Hematopoietic multipotent progenitor cell treated with erythropoietin and hydrocortisone succinate and interleukin-3 and kit ligand, for 17 days (in vitro differentiated cells): ENCODE data around the gene TOP3B.

Source experiments
- DNase-seq: peaks from one replicate; pipeline ENCODE4 v3.0.0-alpha.2; 2015; ENCODE audit warnings: low spot score

TOP3B gene

GRCh38 chr22:22013559-22014284 lies 31.1 kb upstream of the TOP3B start:
- DNase-seq, result no peak

GRCh38 chr22:22011964-22012363 lies 29.4 kb upstream of the TOP3B start:
- no peak for DNase-seq

DNA sequence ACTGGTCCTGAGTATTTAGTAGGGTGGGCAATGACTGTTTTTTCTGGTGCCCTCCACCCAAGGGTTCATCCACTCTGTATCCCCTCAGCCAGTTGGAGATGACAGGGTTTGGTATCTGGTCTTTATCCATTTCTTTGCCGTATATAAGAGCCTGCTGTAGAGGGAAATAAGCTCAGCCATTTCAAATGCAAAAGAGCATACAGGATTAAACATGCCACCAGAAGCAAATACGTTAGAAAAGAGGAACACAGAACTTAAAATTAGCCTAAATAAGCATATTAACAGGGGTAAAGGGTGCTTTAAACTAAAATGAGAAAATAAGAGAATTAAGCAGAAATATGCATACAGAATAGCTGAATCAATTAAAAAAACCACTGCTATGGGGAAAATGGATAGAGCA lies 27.8 kb upstream of the TOP3B start:
- DNase-seq, result no peak

DNA sequence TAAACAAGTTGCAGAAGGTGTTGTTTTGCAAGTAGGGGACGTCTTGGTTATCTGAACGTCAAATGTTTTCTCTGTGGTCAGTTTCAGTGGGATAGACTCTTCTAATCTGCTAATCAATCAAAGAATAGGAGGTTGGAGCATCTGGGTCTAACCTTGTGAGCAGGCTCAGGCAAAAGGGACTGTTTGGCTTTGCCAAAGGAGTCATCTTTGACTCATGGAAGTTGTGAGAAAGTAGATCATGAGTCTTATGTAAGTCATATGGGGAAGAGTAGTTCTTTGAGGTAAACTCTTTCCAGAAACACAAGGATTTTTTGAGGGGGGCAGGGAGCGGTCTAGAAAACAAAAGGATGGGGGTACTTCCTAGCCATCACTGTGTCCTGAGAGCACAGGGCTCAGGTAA lies 27.1 kb upstream of the TOP3B start:
- no peak for DNase-seq

- DNase-seq, result no peak
Measured at GRCh38 chr22:22006596-22006990, 24.0 kb upstream of the TOP3B start.

GRCh38 chr22:22005945-22006595 lies 23.5 kb upstream of the TOP3B start:
- DNase-seq, result no peak

DNA sequence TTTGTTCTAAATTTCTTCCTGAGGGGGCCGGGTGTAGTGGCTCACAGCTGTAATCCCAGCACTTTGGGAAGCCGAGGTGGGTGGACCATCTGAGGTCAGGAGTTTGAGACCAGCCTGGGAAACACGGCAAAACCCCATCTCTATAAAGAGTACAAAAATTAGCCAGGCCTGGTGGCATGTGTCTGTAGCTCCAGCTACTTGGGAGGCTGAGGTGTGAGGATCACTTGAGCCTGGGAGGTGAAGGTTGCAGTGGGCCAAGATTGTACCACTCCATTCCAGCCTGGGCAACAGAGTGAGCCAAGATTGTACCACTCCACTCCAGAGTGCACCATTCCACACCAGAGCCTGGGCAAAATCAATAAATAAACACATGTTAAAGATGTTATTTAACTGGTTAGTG lies 20.6 kb upstream of the TOP3B start:
- DNase-seq, result no peak

DNA sequence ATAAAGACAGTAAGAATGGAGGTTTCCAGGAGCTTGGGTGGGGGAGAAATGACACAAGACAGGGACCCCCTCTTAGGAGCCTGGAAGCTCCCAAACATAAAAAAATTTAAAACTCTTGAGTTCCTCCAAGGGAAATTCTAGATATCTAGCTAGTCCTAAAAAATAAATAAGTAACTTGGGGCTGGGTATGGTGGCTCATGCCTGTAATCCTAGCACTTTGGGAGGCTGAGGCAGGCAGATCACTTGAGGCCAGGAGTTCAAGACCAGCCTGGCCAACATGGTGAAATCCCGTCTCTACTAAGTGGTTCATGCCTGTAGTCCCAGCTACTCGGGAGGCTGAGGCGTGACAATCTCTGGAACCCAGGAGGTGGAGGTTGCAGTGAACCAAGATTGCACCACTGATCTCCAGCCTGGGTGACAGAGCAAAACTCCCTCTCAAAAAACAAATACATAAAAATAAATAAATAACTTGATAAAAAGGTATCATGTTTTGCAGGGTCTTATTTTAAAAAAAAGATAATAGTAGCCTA lies 20.0 kb upstream of the TOP3B start:
- no peak for DNase-seq

GRCh38 chr22:22001664-22002525 lies 19.3 kb upstream of the TOP3B start:
- DNase-seq, result no peak

GRCh38 chr22:21998595-21999247 lies 16.1 kb upstream of the TOP3B start:
- no peak for DNase-seq

DNA sequence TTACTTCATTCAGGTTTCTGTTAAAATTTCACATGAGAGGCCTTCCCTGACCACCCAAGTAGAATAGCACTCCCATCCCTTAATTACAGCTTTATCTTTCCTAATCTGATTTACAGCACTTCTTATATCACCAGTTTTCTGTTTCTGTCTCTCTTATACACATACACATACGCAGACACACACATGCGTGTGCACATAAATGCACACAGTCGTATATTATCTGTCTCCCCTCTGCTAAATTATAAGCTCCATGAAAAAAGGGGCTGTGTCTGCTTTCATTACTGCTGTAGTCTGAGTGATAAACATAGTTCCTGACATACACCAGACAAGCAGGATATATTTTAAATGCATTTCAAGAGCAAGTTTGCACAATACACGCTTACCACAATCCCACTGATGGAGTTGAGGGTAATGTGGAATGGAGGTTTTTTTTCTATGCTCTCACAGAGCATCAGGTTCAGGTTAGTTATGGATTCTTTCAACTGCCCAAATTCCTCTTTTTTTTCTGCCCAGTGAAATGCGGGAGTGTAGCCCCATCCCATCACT lies 13.7 kb upstream of the TOP3B start:
- DNase-seq, result no peak

DNA sequence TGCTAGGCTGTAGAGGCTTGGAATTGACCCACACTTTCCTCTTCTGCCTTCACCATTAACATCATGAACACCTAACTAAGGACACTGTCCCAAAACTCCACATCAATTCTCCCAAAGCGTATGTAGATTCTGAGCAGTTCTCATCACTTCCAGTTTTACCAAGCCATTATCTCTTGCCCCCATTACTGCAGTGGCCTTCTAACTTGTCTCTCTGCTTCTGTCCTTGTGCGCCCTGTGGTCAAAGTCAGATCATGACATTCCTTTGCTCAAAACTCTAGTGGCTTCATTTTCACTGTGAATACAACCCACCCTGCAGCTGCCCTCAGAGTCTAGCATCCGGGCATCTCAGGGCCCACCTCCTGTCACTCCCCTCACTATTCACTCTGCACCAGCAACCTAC lies 13.1 kb upstream of the TOP3B start:
- no peak for DNase-seq

DNA sequence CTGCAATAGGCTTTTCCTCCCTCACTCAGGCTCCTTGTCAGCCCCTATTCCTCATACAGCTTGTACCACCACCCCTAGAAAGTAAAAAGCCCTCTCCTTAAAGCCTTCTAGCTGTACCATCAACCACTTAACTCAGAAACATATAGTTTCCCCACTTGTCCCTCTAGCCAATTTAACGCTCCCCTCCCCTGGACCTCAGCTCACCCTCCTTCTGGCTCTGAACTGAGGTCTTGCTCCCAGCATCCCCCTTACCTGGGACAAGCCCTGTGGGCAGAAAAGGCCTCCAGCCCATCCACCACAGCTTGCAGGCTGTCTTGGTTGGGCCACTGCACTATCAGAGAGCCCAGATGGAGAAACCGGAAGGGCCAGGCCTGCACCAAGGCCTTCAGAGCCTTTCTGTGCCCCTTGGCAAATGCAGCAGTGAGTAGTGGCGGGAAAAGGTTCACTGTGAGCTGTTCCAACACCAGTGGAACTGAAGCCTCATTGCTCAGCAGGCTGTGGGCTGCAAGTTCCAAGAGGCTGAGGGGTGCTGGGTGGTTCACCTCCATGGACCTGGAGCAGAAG lies 12.4 kb upstream of the TOP3B start:
- DNase-seq, result no peak

DNA sequence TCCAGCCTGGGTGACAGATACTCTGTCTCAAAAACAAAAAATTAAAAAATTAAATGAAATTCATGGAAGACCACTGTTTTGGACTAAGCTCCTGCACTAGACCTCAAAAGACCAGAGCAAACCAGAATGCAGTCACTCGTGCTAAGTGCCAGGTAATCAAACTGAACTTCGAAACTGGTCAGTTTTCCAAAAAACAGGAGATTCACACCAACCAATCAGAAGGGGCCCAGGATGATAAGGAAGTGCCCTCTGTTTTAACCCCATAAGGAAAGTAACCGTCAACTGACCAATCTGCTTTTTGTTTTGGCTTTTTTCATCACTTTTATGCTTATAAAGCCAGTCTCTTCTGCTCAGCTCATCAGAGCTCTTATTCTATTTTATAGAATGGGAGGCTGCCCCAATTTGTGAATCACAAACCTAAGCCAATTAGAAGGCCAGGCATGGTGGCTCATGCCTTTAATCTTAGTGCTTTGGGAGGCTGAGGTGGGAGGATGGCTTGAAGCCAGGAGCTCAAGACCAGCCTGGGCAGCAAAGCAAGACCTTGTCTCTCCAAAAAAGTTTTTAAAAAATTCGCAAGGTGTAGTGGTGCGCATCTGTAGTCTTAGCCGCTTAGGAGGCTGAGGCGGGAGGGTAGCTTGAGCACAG lies 10.1 kb upstream of the TOP3B start:
- no peak for DNase-seq

GRCh38 chr22:21991774-21992173 lies 9.2 kb upstream of the TOP3B start:
- DNase-seq, result no peak

GRCh38 chr22:21991304-21991596 lies 8.7 kb upstream of the TOP3B start:
- DNase-seq, result no peak

DNA sequence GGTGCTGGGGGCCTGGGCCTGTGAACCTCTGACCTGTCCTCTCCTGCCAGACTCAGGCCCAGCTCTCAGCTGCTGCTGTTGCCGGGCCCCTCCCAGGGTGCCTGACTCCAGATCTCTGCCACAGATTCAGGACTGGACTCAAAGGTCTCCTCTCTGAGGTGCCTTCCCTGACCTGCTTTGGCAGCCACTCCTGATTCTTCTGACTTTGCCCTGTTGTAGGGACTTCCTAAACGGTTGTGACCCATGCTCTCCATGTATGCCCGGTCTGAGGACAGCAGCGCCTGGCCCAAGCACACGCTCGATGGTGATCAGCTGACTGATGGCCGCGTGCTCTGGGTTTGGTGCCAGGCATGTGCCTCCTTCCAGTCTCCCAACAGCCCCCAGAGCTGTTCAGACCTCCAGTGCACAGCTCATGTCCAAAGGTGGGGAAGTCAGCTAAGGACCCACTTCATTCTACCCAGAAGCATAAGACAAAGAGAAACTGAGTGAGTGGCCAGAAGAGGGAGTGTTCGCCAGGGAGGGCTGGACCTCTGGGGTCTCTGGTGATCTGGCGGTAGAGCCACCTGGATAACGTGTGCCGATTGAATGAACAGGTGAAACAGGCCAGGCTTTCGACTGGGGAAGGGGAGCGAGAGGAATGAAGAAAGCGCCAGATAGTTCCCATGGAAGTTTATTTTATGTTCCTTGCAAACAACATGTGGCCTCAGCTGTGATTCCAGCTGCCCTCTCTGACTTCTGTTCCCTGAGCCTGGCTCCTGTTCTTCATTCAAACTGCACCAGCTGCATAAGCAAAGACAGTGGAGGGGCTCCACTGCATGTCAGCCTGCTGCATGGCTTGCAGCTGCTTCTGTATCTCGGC lies 8.1 kb upstream of the TOP3B start:
- DNase-seq, result no peak

DNA sequence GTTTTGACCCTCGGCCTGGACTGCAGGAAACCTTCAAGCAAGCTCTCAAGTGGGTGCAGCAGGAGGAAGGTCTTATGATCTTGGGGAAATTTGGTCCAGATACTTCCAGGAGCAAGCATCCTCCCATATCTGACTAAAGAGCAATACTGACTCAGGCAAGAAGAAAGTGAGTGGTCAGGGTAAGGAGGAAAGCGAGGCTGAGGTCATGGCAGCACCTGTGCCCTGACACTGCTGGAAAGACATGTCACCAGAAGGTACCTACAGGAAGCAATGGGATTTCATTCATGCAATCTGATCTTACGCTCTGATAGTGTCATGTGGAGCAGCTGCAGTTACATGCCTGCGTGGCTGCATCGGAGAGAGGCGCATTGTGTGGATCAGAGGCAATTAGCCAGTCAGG lies 6.5 kb upstream of the TOP3B start:
- no peak for DNase-seq

DNA sequence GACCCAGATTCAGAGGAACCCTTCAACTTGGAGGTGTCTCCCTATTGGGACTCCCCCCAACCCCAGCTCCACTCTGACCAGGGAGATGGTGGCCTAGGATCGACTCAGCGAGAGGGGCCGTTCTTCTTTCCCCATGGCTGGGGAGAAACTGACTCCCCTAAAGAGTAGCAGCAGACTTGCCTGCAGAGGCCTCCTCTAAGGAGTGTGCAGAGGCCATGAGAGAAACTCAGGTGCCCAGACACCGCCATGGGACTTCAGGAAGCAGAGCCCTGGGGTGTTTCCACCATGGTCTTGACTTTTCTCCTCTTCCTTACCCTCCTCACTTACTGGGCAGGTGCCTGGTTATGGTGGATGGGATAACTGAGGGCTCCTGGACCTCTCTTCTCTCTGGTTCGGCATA lies 2.6 kb upstream of the TOP3B start:
- DNase-seq, result no peak

- DNase-seq, result no peak
Measured at GRCh38 chr22:21984793-21985192, 2.2 kb upstream of the TOP3B start.
